K562 (cell line): ENCODE results near the gene CRYBB2. TPM values are rescaled to one million over a fixed set of nuclear protein-coding genes. Genes with fewer than 3 reads are reported as not detected.

Source experiments
- ATAC-seq: fragments of 200-7000 bp; cut with Tn5 transposase; 3 replicates; pipeline ENCODE4 v1.9.1; 2020; ENCODE audit warnings: moderate library complexity
- BruUV-seq: library from RNA; stranded (reverse); fragments of 400-500 nt; replicated peaks from 2 replicates; lab custom pipeline; 2021; lab: Mats Ljungman, UMichigan
- CTCF ChIA-PET: fragments of 300-600 bp; formaldehyde crosslinking; extraction: SDS; loops from one replicate; lab custom pipeline; 2021; ENCODE audit warnings: low intra/inter-chr PET ratio; lab: Yijun Ruan, JAX
- POLR2A ChIA-PET: fragments of 300-600, 350-650 bp; sonication (Branson Sonifier 250); formaldehyde crosslinking; extraction: SDS; loops from one replicate; lab custom pipeline; 2021; ENCODE audit warnings: antibody characterized with exemption, inconsistent platforms; lab: Yijun Ruan, JAX
- DNase-seq, 4 experiments: peaks; one replicate each; pipeline versions ENCODE4 v3.0.0 to v3.0.0-alpha.2; 2011 to 2018; ENCODE audit warnings: low spot score in 3 of 4, mixed read lengths in 3 of 4; ENCODE audit errors: extremely low read depth in 1 of 4
- FAIRE-seq: peaks from 2 replicates; lab custom pipeline; 2011; peaks lifted over from hg19 to GRCh38; lab: Jason Lieb, UNC
- H2AFZ ChIP-seq: 2 replicates; pipeline ENCODE4 v1.6.0; 2011; ENCODE audit warnings: low read depth, low read length, control low read depth, inconsistent platforms
- H3K27ac ChIP-seq: fragments of 200-600 bp; 3 replicates; pipeline ENCODE4 v1.8.0; 2011; ENCODE audit warnings: low read depth, mild to moderate bottlenecking, control low read depth, inconsistent platforms, low read length, moderate library complexity, mixed read lengths; ENCODE audit errors: extremely low read depth
- H3K27me3 ChIP-seq, 2 experiments: fragments of 300-600 bp in 1 of 2; 2 replicates in 1 of 2; 3 replicates in 1 of 2; pipeline versions ENCODE4 v1.6.0 to v1.8.0; 2011; ENCODE audit warnings: inconsistent platforms in 2 of 2, low read length in 2 of 2, mild to moderate bottlenecking in 1 of 2, mixed read lengths in 1 of 2, moderate library complexity in 1 of 2; ENCODE audit not compliant: control insufficient read depth in 2 of 2, insufficient read depth in 2 of 2
- H3K36me3 ChIP-seq: fragments of 300-600 bp; 3 replicates; pipeline ENCODE4 v1.8.0; 2011; ENCODE audit warnings: mild to moderate bottlenecking, low read length, inconsistent platforms; ENCODE audit not compliant: control insufficient read depth, insufficient read depth
- H3K4me1 ChIP-seq, 2 experiments: fragments of 200-600 bp in 1 of 2; replicated peaks in 1 of 2; 2 replicates in 1 of 2; 3 replicates in 1 of 2; pipeline versions ENCODE4 v1.5.1 to v1.8.0; 2011; ENCODE audit warnings: inconsistent platforms in 2 of 2, low read length in 2 of 2, mild to moderate bottlenecking in 1 of 2, mixed read lengths in 1 of 2, moderate library complexity in 1 of 2; ENCODE audit not compliant: control insufficient read depth in 2 of 2, insufficient read depth in 2 of 2
- H3K4me2 ChIP-seq: 2 replicates; pipeline ENCODE4 v1.6.1; 2011; ENCODE audit warnings: low read length, control low read depth, inconsistent platforms, mixed read lengths; ENCODE audit not compliant: insufficient read depth
- H3K4me3 ChIP-seq: fragments of 200-600 bp; sonication (generic), shearing (Covaris generic); 2 replicates; pipeline ENCODE4 v1.5.1; 2016; ENCODE audit warnings: control low read depth, inconsistent platforms
- H3K79me2 ChIP-seq: fragments of 200-600 bp; 3 replicates; pipeline ENCODE4 v1.8.0; 2011; ENCODE audit warnings: low read length, inconsistent platforms; ENCODE audit not compliant: control insufficient read depth, insufficient read depth
- H3K9ac ChIP-seq, 2 experiments: 2 replicates each; pipeline versions ENCODE4 v1.6.0 to v1.6.1; 2011; ENCODE audit warnings: low read depth in 2 of 2, low read length in 2 of 2, control low read depth in 1 of 2, inconsistent platforms in 1 of 2, mild to moderate bottlenecking in 1 of 2, mixed read lengths in 1 of 2; ENCODE audit not compliant: insufficient read depth in 1 of 2
- H3K9me1 ChIP-seq: one replicate; pipeline ENCODE4 v1.6.0; 2011; ENCODE audit warnings: inconsistent platforms, mild to moderate bottlenecking, low read length, moderate library complexity; ENCODE audit not compliant: control insufficient read depth, insufficient read depth
- H3K9me3 ChIP-seq: replicated peaks from 2 replicates; pipeline ENCODE4 v1.5.1; 2011; ENCODE audit warnings: low read depth, low read length, inconsistent platforms; ENCODE audit not compliant: control insufficient read depth, insufficient read depth
- H4K20me1 ChIP-seq: replicated peaks from 2 replicates; pipeline ENCODE4 v1.6.1; 2011; ENCODE audit warnings: low read length, inconsistent platforms, mixed read lengths; ENCODE audit not compliant: control insufficient read depth, insufficient read depth
- MTF1 ChIP-seq: fragments of 250-450 bp; sonication (Bioruptor Pico); IDR thresholded peaks from 2 replicates; pipeline ENCODE4 v1.9.0; 2021; ENCODE audit warnings: moderate library complexity, mild to moderate bottlenecking, inconsistent platforms, borderline replicate concordance
- NEUROD1 ChIP-seq: fragments of 150-350 bp; IDR thresholded peaks from 2 replicates; pipeline ENCODE4 v1.6.1; 2014; ENCODE audit warnings: borderline replicate concordance, low read length, low read depth; ENCODE audit not compliant: partially characterized antibody
- PHF20 ChIP-seq: fragments of 450-650 bp; IDR thresholded peaks from 2 replicates; pipeline ENCODE4 v1.6.1; 2018; ENCODE audit not compliant: partially characterized antibody
- RBFOX2 ChIP-seq: fragments of 200-400 bp; formaldehyde crosslinking; IDR thresholded peaks from 2 replicates; pipeline ENCODE4 v1.6.1; 2017; ENCODE audit warnings: low read depth, mild to moderate bottlenecking, low read length, moderate library complexity
- ZNF174 ChIP-seq: fragments of 250-450 bp; sonication (Bioruptor Pico); IDR thresholded peaks from 2 replicates; pipeline ENCODE4 v1.4.0; 2020; ENCODE audit warnings: mild to moderate bottlenecking
- WGBS: fragments of 100-300 bp; shearing (Covaris generic); methylation state at CpG from one replicate; pipeline ENCODE4 v1.1.6; 2016; ENCODE audit warnings: low coverage, mixed read lengths; ENCODE audit not compliant: insufficient coverage; ENCODE audit errors: missing lambda C conversion rate; 5-methylcytosine and 5-hydroxymethylcytosine counted together
- in situ Hi-C: fragments of 300-500 bp; cut with MboI; formaldehyde crosslinking; loops from 4 replicates; pipeline ENCODE4 v1.15.0; 2018; ENCODE audit warnings: inconsistent platforms, mixed read lengths
- intact Hi-C: fragments of 100-400 bp; cut with micrococcal nuclease; formaldehyde crosslinking; loops from 2 replicates; pipeline ENCODE4 v1.14.2; 2022
- polyA plus RNA-seq, 8 experiments: library from polyadenylated mRNA; depleted of rRNA in 4 of 8; stranded (reverse) in 5 of 8; unstranded in 3 of 8; fragments of >200 nt; fragmentation: Nextera tagmentation in 2 of 8; fragmentation: Illumina TruSeq in 1 of 8; extraction: Ambion mirVana in 2 of 8; extraction: Trizol in 1 of 8; gene quantifications; 2 replicates each; pipeline versions ENCODE4 v1.2.1 to v1.2.3, GENCODE V29; 2011 to 2014; ENCODE audit warnings: inconsistent platforms in 1 of 8, missing spikeins in 1 of 8
- total RNA-seq, 7 experiments: library from RNA; depleted of rRNA in 6 of 7; stranded (reverse); fragments of >200 nt in 6 of 7; fragmentation: Illumina TruSeq in 2 of 7; extraction: Trizol in 2 of 7; gene quantifications; 2 replicates each; pipeline versions ENCODE4 v1.2.1 to v1.2.3, GENCODE V29; 2011 to 2021; ENCODE audit warnings: low replicate concordance in 1 of 7
- TF ChIP-seq, protein P1 (sequence below): sonication (generic); formaldehyde crosslinking; IDR thresholded peaks from 2 replicates; pipeline ENCODE4 v1.8.1; 2023; ENCODE audit warnings: mild to moderate bottlenecking, missing genetic modification reagents
- TF ChIP-seq, protein P2 (sequence below): fragments of 250-450 bp; sonication (Bioruptor Pico); IDR thresholded peaks from 2 replicates; pipeline ENCODE4 v1.8.0; 2021; ENCODE audit warnings: moderate library complexity, mild to moderate bottlenecking, inconsistent platforms
- TF ChIP-seq, protein P3 (sequence below): fragments of 450-650 bp; formaldehyde crosslinking; IDR thresholded peaks from 2 replicates; pipeline ENCODE4 v1.4.0; 2022; ENCODE audit warnings: mild to moderate bottlenecking, moderate library complexity

CRYBB2 gene
- total and polyA plus RNA-seq, 9 of the 15 experiments (the other 6 are each of a cell fraction or from before 2014, with no cell fraction given): not detected

DNA sequence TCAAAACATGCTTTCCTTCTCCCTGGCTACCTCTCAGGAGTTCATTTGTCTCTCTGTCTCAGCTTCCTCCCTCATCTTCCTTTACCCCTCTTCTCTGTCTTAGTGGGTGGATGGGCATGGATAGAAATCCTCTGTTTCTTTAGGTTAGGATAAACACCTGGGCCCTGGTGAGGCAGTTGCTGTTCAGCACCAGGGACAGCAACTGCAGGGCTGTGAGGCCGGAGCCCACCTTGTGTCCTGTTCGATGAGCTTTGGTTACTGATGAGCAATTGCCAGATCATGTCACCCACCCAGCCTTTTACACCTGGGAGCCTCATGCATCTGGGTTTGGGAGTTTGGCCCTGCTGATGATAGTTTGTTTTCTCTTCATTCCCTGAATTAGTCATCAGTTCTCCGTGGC, 25.9 kb upstream of the CRYBB2 start (continued):
- TF ChIP-seq, protein P1, sequence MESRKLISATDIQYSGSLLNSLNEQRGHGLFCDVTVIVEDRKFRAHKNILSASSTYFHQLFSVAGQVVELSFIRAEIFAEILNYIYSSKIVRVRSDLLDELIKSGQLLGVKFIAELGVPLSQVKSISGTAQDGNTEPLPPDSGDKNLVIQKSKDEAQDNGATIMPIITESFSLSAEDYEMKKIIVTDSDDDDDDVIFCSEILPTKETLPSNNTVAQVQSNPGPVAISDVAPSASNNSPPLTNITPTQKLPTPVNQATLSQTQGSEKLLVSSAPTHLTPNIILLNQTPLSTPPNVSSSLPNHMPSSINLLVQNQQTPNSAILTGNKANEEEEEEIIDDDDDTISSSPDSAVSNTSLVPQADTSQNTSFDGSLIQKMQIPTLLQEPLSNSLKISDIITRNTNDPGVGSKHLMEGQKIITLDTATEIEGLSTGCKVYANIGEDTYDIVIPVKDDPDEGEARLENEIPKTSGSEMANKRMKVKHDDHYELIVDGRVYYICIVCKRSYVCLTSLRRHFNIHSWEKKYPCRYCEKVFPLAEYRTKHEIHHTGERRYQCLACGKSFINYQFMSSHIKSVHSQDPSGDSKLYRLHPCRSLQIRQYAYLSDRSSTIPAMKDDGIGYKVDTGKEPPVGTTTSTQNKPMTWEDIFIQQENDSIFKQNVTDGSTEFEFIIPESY (CRISPR knock-in tag): no peak
- TF ChIP-seq, protein P2, sequence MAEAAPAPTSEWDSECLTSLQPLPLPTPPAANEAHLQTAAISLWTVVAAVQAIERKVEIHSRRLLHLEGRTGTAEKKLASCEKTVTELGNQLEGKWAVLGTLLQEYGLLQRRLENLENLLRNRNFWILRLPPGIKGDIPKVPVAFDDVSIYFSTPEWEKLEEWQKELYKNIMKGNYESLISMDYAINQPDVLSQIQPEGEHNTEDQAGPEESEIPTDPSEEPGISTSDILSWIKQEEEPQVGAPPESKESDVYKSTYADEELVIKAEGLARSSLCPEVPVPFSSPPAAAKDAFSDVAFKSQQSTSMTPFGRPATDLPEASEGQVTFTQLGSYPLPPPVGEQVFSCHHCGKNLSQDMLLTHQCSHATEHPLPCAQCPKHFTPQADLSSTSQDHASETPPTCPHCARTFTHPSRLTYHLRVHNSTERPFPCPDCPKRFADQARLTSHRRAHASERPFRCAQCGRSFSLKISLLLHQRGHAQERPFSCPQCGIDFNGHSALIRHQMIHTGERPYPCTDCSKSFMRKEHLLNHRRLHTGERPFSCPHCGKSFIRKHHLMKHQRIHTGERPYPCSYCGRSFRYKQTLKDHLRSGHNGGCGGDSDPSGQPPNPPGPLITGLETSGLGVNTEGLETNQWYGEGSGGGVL (CRISPR knock-in tag): no peak

DNA sequence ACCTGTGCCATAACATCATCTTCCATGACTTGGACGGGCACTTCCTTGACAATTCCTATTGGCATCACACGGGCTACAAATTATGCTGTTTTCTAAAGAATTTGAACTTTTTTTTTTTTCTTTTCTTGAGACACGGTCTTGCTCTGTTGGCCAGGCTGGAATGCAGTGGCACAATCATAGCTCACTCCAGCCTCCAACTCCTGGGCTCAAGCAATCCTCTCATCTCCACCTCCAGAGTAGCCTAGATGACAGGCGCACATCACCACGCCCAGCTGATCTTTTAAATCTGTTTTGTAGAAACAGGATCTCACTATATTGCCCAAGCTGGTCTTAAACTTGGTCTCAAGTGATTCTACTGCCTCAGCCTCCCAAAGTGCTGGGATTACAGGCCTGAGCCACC, 23.1 kb upstream of the CRYBB2 start:
- H3K79me2 ChIP-seq: no peaks in the 10 kb centered on the region
- H3K36me3 ChIP-seq: no peaks in the 10 kb centered on the region
- no peak overlapping the region for H3K9ac ChIP-seq
- H4K20me1 ChIP-seq: no peaks in the 10 kb centered on the region; the same call in 1 of the 2 replicates
- H2AFZ ChIP-seq: no peak overlapping the region
- no peak for DNase-seq
- H3K4me3 ChIP-seq: no peak overlapping the region
- no peaks in the 10 kb centered on the region for H3K4me1 ChIP-seq
- no TSS peak for BruUV-seq
- no peak for TF ChIP-seq RBFOX2
- TF ChIP-seq ZNF174 (CRISPR knock-in tag): no peak
- no peak for TF ChIP-seq MTF1 (CRISPR knock-in tag)
- no peak for TF ChIP-seq PHF20
- TF ChIP-seq, protein P3, sequence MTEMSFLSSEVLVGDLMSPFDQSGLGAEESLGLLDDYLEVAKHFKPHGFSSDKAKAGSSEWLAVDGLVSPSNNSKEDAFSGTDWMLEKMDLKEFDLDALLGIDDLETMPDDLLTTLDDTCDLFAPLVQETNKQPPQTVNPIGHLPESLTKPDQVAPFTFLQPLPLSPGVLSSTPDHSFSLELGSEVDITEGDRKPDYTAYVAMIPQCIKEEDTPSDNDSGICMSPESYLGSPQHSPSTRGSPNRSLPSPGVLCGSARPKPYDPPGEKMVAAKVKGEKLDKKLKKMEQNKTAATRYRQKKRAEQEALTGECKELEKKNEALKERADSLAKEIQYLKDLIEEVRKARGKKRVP: no peak
- TF ChIP-seq NEUROD1: no peak
- H3K9me1 ChIP-seq: no peaks in the 10 kb centered on the region
- H3K9me3 ChIP-seq: no peaks in the 10 kb centered on the region
- ATAC-seq: no peak
- intact Hi-C loops: no loop called here
- ChIA-PET POLR2A (no interaction called here), CTCF (no interaction called here)
- no peak overlapping the region for H3K27ac ChIP-seq
- FAIRE-seq: no peak
- no peak overlapping the region for H3K4me2 ChIP-seq
- 0% methylated on average over 4 of the region's 5 CpGs for WGBS
- peaks cover 0 to 16% of the 10 kb centered on the region in 2 experiments; a peak in 1 of 5 replicates for H3K27me3 ChIP-seq
- in situ Hi-C loops: no loop called here
